ENCODE measurements around the gene OR14A2. TPM values are rescaled to one million over a fixed set of nuclear protein-coding genes. Genes with fewer than 3 reads are reported as not detected.

The OR14A2 gene
- total RNA-seq, result not detected

GRCh38 chr1:247748041-247748440 lies at the start of gene OR14A2:
Gene OR14A2, minus strand, starts transcription at chr1:247748141.

GRCh38 chr1:247760456-247760855 lies 12.5 kb upstream of the OR14A2 start, which contains the start of gene OR1C1:
Gene OR1C1, minus strand, starts transcription at chr1:247760556. Its CDS starts 2,150 bp downstream, at chr1:247758406.

GRCh38 chr1:247738315-247738714 lies 9.6 kb downstream of the OR14A2 start, which contains the start of gene OR14K1:
Gene OR14K1, plus strand, starts transcription at chr1:247738615. Its CDS starts 0 bp downstream, at chr1:247738615.

GRCh38 chr1:247716546-247716945 lies 31.4 kb downstream of the OR14A2 start, which contains the start of gene OR6F1:
Gene OR6F1, minus strand, starts transcription at chr1:247716646. Its CDS starts 3,891 bp downstream, at chr1:247712755.

GRCh38 chr1:247679639-247680038 lies 68.3 kb downstream of the OR14A2 start, which contains the start of gene OR13G1:
Gene OR13G1, minus strand, starts transcription at chr1:247679739. Its CDS starts 6,698 bp downstream, at chr1:247673041.

Other genes starting within 250 kb of the OR14A2 start
- not detected for gene OR2C3, start 211.7 kb downstream of the OR14A2 start, total RNA-seq
- gene GCSAML, start 199.0 kb downstream of the OR14A2 start, total RNA-seq, result not detected
- not detected for gene OR2G2, start 159.8 kb downstream of the OR14A2 start, total RNA-seq
- gene OR2G3, start 142.6 kb downstream of the OR14A2 start, total RNA-seq, result not detected
- gene OR13G1, start 68.4 kb downstream of the OR14A2 start, total RNA-seq, result not detected
- gene OR6F1, start 31.5 kb downstream of the OR14A2 start, total RNA-seq, result not detected
- gene OR14K1, start 9.5 kb downstream of the OR14A2 start, total RNA-seq, result not detected
- not detected for gene OR1C1, start 12.4 kb upstream of the OR14A2 start, total RNA-seq
- gene OR14A16, start 76.0 kb upstream of the OR14A2 start, total RNA-seq, result not detected
- gene OR11L1, start 93.8 kb upstream of the OR14A2 start, total RNA-seq, result not detected
- under 1 TPM; 0.30 to 0.53 TPM for gene TRIM58, start 109.0 kb upstream of the OR14A2 start, total RNA-seq
- gene OR2W3, start 147.4 kb upstream of the OR14A2 start, total RNA-seq, result not detected
- gene OR2T8, start 172.1 kb upstream of the OR14A2 start, total RNA-seq, result not detected
- not detected for gene OR2AJ1, start 176.7 kb upstream of the OR14A2 start, total RNA-seq
- gene OR2L8, start 200.7 kb upstream of the OR14A2 start, total RNA-seq, result under 1 TPM in 1 of 2 experiments, not detected in 1; 0.30 TPM
- not detected for gene OR2AK2, start 217.1 kb upstream of the OR14A2 start, total RNA-seq

Data from activated naive CD4-positive, alpha-beta T cell treated with anti-CD3 and anti-CD28 coated beads, Interleukin-2, amount 10 ng/mL, durations not matched to agents 5 hours and 36 hours (primary cell).